HG03039 (cell line): Measurements from ENCODE around the gene CTNND2.

Experiments used
- ATAC-seq: cut with Tn5 transposase; IDR thresholded peaks from one replicate; pipeline ENCODE4 v1.9.1; 2021; ENCODE audit warnings: mild to moderate bottlenecking, moderate library complexity; ENCODE audit not compliant: unreplicated experiment

The CTNND2 gene

DNA sequence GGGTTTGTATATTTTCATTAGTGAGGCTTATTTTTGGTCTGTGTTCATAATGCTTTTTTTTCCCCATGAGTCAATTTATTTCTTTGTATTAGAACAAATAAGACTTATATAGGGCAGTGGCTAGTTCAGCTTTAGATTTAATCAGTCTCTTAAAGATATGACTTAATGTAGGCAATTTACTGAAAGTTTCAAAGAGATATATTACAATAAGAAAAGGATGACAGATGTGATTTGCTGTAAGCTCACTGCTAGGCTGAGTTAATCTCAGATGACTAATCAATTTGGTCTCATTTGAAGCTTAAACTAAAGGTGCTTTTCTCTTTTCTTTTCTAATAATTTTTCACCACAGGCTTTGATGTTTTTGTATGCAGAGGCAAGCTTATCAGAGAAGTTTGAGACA lies 851.4 kb downstream of the CTNND2 start:
- no peak for ATAC-seq

DNA sequence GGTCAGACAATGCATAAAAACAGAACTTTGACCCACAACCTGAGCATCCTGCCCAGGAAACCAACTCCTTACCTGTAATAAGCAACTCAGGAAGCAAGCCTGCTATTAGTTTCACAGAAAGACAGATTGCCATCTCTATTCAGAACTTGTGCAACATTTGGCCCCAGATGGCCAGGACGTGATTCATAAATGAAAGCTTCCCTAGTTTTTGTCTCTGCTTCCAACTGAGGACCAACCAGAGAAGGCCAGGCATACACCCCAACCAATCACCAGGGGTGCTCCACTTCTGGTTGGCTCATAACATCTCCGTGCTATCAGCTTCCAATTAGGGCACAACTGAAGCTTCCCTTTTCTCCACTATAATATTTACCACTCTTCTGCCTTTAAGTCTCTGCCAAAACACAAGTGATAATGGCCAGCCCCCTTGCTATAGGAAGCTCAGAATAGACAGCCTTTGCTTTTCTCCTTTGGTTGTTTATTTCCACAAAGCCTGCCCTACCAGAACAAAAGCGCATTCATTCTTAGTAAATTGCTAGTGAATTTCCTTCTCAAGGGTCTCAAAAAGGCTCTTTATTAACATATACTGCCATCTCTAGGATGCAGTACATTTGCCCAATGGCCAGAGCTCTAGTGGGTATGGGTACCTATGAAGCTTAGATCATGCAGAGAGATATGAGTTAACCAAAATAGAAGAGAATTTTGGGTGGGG lies 853.5 kb downstream of the CTNND2 start:
- ATAC-seq = no peak

DNA sequence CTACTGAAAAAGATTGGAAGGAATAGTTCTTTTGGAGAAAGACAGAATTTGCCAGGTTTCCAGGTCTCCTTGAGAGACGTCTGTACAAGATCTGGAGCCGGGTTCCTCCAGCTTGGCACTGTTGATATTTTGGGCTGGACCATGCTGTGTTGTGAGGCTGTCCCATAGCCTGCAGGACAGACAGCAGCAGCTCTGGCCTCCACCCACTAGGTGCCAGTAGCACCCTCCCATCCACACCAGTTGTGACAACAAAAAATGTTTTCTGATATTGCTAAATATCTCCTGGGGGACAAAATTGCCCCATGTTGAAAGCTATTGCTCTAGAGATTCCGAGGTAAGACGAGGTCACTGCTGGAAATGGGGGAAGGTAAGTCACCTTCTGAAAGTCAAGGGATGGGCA lies 855.5 kb downstream of the CTNND2 start:
- ATAC-seq = no peak

DNA sequence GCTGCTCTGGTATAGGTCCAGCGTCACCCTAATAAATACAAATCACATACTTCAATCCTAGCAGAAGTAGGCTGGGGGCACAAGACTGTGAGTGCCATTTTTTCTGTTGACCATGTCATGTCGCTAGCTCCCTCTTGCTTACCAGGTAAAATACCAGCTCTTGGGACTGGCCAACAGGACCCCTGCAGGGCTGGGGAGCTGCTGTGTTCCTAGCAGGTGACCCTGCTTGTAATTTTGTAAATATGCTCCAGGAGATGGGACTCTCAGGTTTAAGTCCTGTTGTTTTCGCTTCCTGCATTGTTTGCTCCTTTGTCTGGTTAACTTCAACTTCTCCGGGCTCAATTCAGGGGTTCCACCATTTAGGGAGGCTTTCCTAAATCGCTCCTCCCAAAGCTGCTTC lies 856.6 kb downstream of the CTNND2 start:
- no peak for ATAC-seq

DNA sequence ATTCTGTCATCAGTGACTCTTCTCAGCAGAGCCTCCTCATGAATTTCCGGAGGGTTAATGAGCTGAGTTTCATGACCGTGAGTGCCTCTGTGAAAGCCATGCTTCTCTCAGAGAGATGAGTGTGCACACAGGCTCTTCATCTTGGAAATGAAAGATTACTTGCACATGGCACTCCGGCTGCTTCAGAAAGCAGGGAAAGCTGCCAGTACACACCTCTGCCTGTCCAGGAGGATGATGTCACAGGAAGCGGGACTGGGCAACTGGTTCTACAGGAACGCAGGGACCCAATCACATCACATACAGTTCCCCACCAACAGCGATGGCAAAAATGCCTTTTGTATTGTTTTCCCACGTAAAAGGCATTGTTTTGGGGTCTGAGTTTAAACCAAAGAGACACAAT lies 857.2 kb downstream of the CTNND2 start:
- ATAC-seq = no peak

DNA sequence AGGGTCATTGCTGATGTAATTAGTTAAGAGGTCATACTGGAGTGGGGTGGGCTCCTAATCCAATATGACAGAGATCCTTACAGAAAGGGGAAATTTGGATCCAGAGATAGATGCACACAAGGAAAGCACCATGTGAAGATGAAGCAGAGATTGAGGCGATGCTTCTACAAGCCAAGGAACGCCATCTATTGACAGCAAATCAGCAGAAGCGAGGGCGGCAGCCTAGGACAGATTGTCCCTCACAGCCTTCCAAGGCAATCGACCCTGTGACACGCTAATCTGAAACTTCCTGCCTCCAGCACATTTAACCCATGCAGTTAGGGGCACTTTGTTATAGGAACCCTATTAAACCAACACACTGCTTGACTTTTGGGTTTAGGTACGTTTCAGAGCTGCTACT lies 858.1 kb downstream of the CTNND2 start:
- no peak for ATAC-seq

DNA sequence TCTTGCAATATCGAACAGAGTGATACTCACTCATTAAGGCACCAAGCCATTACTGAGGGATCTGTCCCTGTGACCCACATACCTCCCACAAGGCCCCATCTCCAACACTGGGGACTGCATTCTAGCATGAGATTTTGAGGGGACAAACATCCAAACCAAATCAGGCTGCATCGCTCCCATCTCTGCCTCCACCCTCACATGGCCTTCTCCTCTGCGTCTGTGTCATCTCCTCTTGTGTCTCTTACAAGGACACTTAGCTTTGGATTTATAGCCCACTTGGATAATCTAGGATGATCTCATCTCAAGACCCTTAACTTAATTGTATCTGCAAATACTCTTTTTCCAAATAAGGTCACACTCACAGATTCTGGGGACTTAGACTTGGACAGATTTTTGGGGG lies 858.8 kb downstream of the CTNND2 start:
- ATAC-seq = no peak

DNA sequence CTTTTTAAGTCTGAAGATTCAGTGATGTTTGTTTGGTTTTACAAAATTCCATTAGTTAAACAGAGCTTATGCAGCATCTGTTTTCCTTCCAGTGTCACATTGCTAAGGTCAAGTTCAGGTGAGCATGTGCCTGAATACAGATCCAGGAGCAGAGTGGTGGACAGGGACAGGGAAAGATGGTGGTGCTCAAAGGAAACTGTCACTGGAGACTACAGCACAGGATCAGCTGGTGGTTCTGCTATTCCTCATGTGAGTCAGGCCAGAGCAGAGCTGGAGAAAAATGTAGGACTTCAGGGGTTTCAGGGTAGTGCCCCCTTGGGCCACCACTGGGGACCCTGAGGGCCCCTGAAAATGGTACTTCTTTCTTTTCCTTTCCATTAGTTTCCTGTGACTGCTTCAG lies 859.7 kb downstream of the CTNND2 start:
- no peak for ATAC-seq

DNA sequence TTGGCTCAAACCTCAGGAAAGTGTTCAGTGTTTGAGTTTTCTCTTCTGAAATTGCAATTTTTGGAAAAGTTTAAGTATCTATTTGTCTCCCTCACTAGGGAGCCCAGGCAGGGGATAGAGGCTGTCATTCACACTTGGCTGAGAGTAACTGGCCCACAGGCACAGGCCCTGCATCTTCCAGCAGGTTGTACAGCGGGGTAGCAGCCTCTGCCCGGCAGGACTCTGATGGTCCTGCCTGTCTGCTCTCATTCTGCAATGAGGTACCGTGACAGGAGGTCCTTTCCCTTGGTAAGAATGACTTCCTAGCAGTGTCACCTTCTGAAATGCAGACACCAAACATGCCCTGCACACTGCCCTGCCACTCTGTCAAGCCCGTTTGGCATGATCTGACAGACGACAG lies 860.4 kb downstream of the CTNND2 start:
- ATAC-seq = no peak

DNA sequence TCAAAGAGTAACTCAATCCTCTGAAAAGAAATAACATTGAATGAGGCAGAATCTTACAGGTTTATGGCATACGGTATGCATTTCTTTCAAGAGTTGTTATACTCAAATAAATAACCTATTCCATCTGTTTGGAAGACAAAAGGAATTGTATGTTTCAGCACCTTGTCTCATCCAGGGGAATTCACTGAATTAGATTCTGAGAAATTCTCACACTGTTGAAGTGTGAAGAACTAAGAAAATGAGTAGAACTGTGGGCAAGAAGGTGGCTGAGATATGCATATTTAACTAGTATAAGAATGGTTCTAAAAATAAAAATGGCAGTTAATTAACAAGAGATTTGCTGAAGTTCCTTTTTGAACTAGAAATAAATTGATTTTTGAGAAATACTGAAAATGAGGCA lies 863.9 kb downstream of the CTNND2 start:
- no peak for ATAC-seq

DNA sequence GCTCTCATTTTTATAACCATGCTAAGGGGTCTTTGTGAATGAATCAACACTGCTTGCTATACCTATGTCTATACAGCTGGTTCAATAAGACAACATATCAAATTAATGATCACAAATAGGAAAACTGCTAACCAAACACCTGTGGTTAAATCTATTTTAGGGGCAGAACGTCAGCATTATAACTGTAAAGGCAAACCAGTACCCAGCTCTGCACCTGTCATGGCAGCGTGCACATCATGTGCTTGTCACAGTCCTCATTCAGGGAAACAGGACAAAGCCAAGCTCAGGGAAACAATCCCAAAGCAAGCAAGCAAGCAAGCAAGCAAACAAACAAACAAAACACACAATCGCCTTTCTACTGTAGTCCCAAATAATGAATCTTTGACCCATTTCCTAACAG lies 865.5 kb downstream of the CTNND2 start:
- ATAC-seq = no peak

DNA sequence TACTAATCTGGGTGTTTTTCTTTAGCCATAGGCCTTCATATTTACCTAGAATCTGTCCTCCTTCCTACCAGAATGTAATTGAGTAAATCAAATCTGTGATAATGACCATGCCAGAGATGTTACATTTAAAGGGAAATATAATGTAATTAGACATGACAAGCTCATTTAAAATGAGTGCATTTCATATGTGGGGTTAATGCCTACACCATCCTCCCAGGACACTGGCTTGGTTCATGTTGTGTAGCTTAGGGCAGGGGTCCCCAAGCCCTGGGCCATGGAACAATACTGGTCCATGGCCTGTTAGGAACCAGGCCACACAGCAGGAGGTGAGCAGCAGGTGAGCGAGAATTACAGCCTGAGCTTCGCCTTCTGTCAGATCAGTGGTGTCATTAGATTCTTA lies 866.3 kb downstream of the CTNND2 start:
- ATAC-seq = no peak

DNA sequence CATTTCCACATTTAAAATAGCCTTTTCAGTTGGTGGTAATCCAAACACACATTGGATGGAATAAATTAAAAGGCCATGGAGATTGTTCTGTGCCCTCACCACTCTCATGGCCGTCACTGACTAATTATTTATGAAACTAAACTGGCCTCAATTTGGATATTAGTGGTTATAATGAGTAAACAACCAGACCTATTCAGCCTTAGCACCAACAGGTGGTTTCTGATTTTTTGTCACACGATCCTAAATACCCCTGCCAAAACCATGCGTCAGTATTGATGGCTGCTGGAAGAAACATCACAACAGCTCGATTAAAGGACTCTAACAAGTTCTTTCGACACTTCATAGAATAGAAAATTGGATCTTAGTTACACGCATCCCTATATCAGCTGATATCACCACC lies 867.2 kb downstream of the CTNND2 start:
- no peak for ATAC-seq

DNA sequence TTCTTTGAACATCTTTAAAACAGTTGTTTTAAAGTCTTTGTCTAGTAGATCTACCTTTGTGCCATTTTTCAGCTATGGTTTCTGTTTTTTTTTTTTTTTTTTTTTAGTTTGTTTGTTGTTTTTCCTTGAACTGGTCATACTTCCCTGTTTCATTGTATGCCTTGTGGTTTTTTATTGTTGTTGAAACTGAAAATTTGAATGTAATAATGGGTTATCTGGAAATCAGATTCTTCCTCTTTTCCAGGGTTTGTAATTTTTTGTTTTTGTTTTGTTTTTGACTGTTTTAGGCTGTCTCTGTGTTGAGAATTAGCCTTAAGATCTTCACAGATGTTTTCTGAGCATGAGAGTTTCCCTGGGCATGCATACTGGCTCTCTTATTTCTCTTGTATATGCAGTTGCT lies 873.6 kb downstream of the CTNND2 start:
- no peak for ATAC-seq

DNA sequence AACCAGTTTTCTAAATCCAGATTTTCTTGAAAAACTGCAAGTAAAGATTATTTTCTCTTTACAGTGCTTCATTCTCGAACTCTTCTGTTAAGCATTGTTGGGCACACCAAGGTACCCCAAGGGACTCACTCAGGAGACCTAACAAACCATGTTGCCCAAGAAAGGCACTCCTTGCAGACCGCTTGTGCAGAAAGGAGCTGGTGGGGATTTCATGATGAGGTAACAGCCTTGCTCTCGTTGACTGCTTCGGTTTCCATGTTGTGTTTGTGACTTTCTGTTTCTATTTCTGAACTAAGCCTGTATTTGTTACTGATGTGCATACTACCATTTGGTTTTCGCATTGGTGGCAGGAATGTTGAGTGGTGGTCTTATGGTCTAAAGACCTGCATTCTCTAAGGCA lies 876.6 kb downstream of the CTNND2 start:
- peak; percentile 78 for ATAC-seq

DNA sequence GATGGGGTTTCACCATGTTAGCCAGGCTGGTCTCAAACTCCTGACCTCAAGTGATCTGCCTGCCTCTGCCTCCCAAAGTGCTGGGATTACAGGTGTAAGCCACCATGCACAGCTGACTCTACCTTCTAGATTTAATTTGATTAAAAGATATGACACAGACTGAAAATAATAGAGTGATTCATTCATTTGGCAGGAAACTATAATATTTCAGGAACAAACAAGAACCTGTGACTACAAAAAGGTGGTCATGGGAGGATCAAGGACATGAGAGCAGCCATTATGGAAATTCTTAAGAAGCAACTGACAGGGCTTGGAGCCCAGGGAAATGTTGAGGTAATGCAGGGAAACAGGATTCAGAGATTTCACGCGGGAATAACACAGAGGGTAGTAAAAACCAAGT lies 877.7 kb downstream of the CTNND2 start:
- no peak for ATAC-seq

DNA sequence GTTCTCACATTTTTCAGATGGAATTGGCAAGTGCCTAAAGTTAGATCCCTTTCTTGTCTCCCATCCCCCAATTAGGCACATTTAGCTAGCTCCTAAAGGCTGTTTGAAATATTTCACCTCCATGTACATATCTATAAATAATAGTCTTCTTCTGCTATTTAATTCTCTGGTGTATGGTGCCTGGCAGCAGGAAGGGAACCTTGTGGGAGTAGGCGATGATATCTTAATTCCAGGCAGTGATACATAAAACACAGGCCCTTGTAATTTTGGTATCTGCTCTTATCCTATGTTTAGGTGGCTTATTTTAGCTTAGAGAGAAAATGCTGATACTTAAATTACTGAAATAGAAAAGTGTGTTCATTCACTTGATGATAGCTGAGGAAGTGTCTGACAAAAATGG lies 880.3 kb downstream of the CTNND2 start:
- no peak for ATAC-seq

DNA sequence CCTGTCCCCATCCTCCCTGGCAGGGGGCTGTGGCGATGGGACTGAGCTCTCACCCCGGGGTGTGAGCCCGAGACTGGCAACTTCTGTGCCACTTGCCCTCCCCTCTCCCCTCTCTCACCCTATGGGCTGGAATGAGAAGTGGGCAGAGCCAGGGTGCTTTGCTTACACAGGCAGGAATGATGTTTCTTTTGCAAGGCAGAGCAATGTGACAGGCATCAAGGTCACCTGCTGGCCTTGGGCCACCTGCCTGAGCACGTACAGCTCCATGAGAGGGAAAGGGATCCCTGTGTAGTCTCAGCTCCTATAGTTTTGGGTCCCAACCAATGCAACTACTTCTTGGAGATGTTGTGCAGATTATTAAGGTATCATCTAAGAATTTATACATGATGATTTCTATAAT lies 890.5 kb downstream of the CTNND2 start:
- no peak for ATAC-seq

DNA sequence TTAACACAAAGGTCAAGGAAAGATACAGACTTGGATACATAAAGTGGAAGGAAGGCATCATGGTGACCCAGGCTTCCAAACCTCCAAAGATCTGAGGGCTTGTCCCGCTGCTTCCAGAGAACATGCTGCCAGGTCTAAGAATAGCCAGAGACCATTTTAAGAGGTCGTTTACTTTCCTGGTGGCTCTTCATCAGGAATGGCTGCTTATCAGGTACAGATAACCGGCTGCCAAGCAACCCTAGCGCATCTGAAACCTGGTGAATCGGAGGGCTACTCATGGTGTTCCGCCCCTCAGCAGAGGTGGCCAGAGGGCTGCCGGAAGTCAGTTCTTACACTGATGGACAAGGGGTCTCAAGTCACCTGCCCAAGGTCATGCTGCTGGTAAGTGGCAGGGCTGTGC lies 892.0 kb downstream of the CTNND2 start:
- no peak for ATAC-seq

DNA sequence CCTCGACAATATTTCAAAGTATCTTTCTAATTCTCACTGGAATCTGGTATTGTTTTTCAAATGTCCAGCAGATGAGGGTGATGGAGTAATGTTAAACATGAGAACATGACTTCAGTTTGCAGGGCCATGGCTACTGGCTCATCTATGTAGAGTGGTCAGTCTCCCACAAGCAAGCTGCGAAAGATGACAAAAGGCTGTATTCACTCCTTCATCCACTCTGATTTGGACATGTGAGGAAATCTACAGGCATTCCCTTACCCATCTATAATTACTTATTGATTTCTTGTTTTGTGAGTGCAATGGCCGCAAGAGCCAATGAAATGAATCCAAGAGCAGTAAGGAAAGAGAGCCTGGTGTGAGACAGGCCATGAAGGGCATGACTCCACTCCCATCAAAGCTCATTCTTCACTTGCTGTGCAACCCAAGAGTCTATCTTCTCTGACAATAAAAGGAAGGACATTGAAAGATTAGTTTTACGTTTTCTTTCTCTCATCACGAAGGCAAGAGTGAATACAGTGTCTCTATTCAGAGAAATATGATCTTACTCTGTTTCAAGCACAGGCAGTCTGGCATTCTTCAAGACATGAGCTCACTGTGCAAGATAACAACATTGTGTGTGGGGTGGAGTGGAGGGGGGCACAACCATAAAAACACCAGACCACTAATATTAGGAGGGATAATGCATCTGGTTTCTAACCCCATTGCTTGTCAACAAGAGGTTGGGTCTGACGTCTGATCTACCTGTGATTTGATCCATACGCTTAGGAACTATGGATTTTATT lies 893.6 kb downstream of the CTNND2 start:
- ATAC-seq = no peak

DNA sequence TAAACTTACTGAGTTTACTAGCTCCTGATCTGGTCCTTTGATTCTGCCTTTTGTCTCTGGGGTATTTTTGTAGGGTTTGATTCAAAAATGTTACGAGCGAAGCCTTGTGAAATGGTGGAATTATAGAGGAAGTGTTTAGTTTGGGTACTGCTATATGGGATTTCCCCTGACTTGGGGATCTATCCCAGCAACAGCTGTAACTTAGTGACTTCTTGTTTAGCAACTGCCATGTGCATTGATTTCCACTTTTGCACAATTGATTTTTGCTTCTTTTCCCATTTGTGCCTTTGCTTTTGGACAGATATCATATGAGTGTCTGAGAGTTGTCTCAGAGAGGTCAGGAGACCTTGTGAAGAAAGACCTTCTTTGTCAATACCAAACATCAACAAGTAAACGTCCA lies 894.7 kb downstream of the CTNND2 start:
- no peak for ATAC-seq

DNA sequence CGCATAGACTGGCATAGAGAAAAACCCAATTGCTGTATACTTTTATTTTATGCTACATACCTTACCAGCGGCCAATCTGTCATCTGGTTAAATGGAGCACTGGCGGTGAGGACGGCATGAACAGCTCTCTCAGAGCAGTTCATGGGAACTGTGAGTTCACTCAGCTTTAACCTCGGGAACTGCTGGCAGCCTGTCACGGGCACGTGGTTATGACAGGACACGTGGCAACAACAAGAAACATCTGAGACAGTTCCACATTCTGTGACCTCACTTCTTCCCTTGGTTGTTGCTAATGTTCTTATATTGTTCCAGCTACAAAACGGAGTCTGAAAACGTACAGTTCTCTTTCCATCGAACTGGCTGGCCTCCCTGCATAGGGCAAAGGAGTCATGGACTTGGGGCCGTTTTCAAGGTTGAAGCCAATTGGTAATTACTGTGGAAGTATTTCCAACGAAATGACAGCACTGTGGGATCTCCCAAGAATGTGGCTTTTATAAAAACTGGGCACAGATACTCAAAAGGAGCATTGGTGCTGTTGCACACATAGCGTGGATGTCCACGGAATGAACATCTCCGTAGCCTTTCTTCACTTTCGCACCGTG lies 896.9 kb downstream of the CTNND2 start:
- no peak for ATAC-seq
